NB4 (cell line): ENCODE results near the gene HSPG2.

Source experiments
- DNase-seq: peaks from one replicate; pipeline ENCODE4 v3.0.0; 2010; ENCODE audit warnings: low read depth
- H3K4me3 ChIP-seq: one replicate; pipeline ENCODE4 v1.5.1; 2011; ENCODE audit warnings: mild to moderate bottlenecking, low read depth, low read length, moderate library complexity
- MYC ChIP-seq: IDR thresholded peaks from 2 replicates; pipeline ENCODE4 v1.6.1; 2011; ENCODE audit warnings: low read depth, low read length
- POLR2A ChIP-seq: IDR thresholded peaks from 2 replicates; pipeline ENCODE4 v1.6.1; 2011; ENCODE audit warnings: mild to moderate bottlenecking; ENCODE audit not compliant: insufficient read length; ENCODE audit errors: extremely low read depth
- TF ChIP-seq, protein P1 (sequence below): IDR thresholded peaks from one replicate; pipeline ENCODE4 v1.5.1; 2012; ENCODE audit warnings: low read depth, low read length
- TF ChIP-seq, protein P2 (sequence below): IDR thresholded peaks from 2 replicates; pipeline ENCODE4 v1.6.1; 2011; ENCODE audit warnings: low read depth, low read length

The HSPG2 gene

DNA sequence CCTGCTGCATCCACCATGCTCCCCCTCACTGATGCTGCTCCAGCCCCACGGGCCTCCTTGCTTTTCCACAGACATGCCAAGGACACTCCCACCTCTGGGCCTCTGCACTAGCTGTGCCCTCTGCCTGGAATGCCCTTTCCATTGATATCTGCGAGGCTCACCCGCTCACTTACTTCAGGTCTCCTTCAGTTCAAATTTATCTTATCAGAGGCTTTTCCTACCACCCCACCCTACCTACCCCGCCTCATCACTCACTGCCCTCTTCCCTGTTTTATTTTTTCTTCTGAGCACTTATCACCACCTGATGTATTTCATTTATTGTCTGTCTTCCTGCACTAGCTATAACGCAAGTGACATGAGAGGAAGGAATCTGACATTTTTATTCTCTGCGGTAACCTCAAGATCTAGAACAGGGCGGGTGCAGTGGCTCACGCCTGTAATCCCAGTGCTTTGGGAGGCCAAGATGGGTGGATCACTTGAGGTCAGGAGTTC is 7.0 kb downstream of the HSPG2 start:
- H3K4me3 ChIP-seq, result no peak overlapping the region
- DNase-seq, result no peak
- TF ChIP-seq, protein P1, sequence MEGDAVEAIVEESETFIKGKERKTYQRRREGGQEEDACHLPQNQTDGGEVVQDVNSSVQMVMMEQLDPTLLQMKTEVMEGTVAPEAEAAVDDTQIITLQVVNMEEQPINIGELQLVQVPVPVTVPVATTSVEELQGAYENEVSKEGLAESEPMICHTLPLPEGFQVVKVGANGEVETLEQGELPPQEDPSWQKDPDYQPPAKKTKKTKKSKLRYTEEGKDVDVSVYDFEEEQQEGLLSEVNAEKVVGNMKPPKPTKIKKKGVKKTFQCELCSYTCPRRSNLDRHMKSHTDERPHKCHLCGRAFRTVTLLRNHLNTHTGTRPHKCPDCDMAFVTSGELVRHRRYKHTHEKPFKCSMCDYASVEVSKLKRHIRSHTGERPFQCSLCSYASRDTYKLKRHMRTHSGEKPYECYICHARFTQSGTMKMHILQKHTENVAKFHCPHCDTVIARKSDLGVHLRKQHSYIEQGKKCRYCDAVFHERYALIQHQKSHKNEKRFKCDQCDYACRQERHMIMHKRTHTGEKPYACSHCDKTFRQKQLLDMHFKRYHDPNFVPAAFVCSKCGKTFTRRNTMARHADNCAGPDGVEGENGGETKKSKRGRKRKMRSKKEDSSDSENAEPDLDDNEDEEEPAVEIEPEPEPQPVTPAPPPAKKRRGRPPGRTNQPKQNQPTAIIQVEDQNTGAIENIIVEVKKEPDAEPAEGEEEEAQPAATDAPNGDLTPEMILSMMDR, result no peak
- TF ChIP-seq, protein P2, sequence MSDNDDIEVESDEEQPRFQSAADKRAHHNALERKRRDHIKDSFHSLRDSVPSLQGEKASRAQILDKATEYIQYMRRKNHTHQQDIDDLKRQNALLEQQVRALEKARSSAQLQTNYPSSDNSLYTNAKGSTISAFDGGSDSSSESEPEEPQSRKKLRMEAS, result no peak
- TF ChIP-seq MYC, result no peak
- no peak for TF ChIP-seq POLR2A

DNA sequence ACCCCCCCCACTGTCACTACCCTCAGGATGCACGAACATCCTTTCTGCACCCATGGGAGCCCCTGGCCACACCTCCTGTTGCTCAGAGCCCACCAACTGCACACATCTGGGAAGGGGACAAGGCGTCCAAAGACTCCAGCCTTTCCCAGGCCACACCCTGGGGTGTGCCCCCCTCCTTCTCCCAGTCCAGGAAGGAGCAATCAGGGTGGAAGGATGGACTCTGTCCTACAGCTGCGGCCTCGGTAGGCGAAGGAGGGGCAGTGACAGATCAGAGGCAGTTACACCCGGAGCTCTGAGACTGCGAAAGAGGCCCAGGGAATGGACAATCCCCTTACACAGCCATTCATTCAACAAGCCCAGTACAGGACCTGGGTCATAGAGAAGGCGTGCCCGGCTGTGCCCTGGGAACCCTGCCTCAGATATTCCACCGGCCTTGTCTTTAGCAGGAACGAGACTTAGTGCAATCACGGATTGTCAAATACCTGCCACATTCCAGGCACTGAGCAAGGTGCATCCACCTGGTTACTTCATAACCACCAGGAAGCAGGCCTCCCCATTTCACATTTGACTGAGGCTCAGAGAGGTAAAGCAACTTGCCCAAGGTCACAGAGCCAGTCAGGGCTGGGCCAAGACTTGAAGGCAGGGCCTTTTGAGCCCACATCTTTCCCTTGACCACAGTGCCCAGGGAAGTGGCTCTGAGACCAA is 9.4 kb downstream of the HSPG2 start:
- no peak overlapping the region for H3K4me3 ChIP-seq
- no peak for DNase-seq
- TF ChIP-seq, protein P1, result no peak
- TF ChIP-seq POLR2A, result no peak
- no peak for TF ChIP-seq MYC
- TF ChIP-seq, protein P2, result no peak

DNA sequence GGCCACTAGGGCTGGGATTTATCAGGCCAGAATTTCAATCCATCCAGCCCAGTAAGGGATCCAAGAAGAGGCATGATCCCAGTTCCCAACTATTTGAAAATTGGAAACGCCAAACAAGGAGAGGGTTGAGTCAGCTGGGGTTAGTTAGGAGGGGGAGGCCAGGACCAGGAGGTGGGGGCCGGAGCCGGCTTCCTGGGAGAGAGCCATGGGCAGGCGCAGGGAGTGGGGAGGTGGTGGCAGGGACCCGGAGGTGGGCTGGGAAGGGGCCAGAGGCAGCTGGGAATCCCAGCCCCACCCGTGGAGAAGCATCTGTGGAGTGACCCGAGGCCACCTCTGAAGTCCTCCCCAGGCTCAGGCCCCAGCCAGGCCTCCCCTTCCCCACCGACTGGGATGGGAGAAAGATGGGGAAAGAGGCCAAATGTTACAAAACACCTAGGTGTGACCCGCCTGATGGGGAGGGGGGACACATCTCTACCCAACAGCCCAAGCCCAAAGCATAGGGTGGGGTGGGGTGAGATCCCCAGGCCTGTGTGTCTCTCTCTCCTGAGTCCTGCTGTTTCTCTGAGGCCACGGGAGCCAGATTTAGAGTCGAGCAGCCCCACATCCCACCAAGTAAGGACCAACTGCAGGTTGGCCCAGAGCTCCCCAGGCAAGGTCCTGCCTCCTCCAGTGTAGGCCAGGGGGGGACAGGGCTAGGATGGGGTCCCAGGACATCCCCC is 10.1 kb downstream of the HSPG2 start:
- TF ChIP-seq, protein P2, result no peak
- TF ChIP-seq, protein P1, result no peak
- no peak for TF ChIP-seq POLR2A
- TF ChIP-seq MYC, result no peak
- DNase-seq, result no peak
- H3K4me3 ChIP-seq, result no peak overlapping the region

DNA sequence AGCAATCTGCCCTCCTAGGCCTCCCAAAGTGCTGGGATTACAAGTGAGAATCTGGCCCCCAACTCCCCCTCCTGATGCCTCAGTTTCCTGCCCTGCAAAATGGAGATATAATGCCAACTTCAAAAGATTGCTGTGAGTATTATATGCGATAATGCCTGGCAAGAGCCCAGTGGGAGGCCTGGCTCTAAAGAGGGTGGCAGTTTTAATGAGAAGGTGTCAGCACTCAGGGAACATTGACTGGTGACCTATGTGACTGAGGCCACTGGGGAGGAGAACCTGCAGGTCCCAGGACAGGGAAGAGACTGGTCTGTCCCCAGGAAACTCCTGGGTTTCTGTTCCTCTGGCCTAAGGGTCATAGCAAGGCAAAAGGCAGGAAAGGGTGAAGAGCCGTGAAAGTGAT is 11.0 kb downstream of the HSPG2 start:
- TF ChIP-seq POLR2A, result no peak
- TF ChIP-seq, protein P1, result no peak
- TF ChIP-seq, protein P2, result no peak
- no peak for DNase-seq

DNA sequence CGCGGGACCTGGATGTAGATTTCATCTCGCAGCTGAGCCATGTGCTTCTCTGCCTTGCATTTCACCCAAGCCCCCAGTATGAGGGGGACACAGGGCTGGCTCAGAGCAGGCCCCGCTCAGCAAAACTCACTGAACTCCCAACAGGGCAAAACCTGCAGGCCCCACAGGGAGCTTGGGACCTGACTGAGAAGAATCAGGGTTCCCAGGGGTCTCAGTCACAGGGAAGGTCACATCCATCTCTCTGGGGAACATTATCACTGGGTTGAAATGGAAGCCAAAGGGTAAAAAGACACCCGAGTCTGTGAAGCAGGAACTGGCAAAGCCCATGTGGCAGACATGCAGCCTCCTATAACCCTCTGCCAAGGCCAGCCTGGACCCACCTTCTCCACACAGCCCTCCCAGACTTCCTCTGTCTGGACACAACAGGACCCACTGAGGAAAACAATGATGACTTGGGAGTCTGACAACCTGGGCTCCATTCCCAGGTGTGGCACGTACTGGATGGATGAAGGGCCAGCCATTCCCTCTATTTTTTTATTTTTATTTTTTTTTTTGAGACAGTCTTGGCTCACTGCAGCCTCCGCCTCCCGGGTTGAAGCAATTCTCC is 11.7 kb downstream of the HSPG2 start:
- no peak for DNase-seq
- TF ChIP-seq POLR2A (no peak), MYC (no peak)
- TF ChIP-seq, protein P1, result no peak
- TF ChIP-seq, protein P2, result peak; percentile 21; the same call in 1 of the 2 replicates
- H3K4me3 ChIP-seq, result no peak overlapping the region

More for the DNA sequence above, 11.0 kb downstream of the HSPG2 start:
- H3K4me3 ChIP-seq, result no peak overlapping the region
